ENCODE measurements around the gene PTPRN2. TPM values are rescaled to one million over a fixed set of nuclear protein-coding genes. Genes with fewer than 3 reads are reported as not detected.

Gene PTPRN2
- total RNA-seq, 1 experiment from 2014 or later: 1.7 TPM

- Histone ChIP-seq H3K27me3 (ENCODE audit: low read length) (no peaks in the 10 kb centered on the region), H3K4me1 (ENCODE audit: low read length) (no peaks in the 10 kb centered on the region), H3K4me2 (ENCODE audit: low read depth, low read length, poor library complexity, severe bottlenecking) (no peak overlapping the region), H2AFZ (ENCODE audit: low read length) (no peak overlapping the region), H3K4me3 (ENCODE audit: low read length) (no peak overlapping the region), H4K20me1 (ENCODE audit: insufficient read depth, low read depth, low read length) (no peaks in the 10 kb centered on the region), H3K27ac (ENCODE audit: low read length) (no peak overlapping the region), H3K36me3 (ENCODE audit: insufficient read depth, low read length) (no peaks in the 10 kb centered on the region), H3K9me3 (ENCODE audit: low read length) (no peaks in the 10 kb centered on the region), H3K9me2 (replicated peaks; ENCODE audit: insufficient read depth, low read length) (no peaks in the 10 kb centered on the region), H3K79me2 (ENCODE audit: low read length) (no peaks in the 10 kb centered on the region), H3K9ac (ENCODE audit: low read length) (no peak overlapping the region)
- no peak for DNase-seq
Measured at GRCh38 chr7:157857578-157858075, 730.0 kb downstream of the PTPRN2 start.

- Histone ChIP-seq H3K27me3 (ENCODE audit: low read length) (no peaks in the 10 kb centered on the region), H3K27ac (ENCODE audit: low read length) (no peak overlapping the region), H3K4me2 (ENCODE audit: low read depth, low read length, poor library complexity, severe bottlenecking) (no peak overlapping the region), H3K4me1 (ENCODE audit: low read length) (no peaks in the 10 kb centered on the region), H3K9me2 (replicated peaks; ENCODE audit: insufficient read depth, low read length) (no peaks in the 10 kb centered on the region), H2AFZ (ENCODE audit: low read length) (no peak overlapping the region), H3K36me3 (ENCODE audit: insufficient read depth, low read length) (no peaks in the 10 kb centered on the region), H3K4me3 (ENCODE audit: low read length) (no peak overlapping the region), H3K9me3 (ENCODE audit: low read length) (no peaks in the 10 kb centered on the region), H4K20me1 (ENCODE audit: insufficient read depth, low read depth, low read length) (no peaks in the 10 kb centered on the region), H3K79me2 (ENCODE audit: low read length) (no peaks in the 10 kb centered on the region), H3K9ac (ENCODE audit: low read length) (no peak overlapping the region)
- DNase-seq: no peak
Measured at GRCh38 chr7:157856873-157857577, 730.6 kb downstream of the PTPRN2 start.

- H3K9me2 ChIP-seq (replicated peaks; ENCODE audit: insufficient read depth, low read length): no peaks in the 10 kb centered on the region
- no peaks in the 10 kb centered on the region for H3K27me3 ChIP-seq (ENCODE audit: low read length)
- H3K9ac ChIP-seq (ENCODE audit: low read length): no peak overlapping the region
Measured at GRCh38 chr7:157855452-157856213, 732.0 kb downstream of the PTPRN2 start.

GRCh38 chr7:157855016-157855415 lies 732.6 kb downstream of the PTPRN2 start:
- H3K36me3 ChIP-seq (ENCODE audit: insufficient read depth, low read length): no peaks in the 10 kb centered on the region
- no peak overlapping the region for H3K4me3 ChIP-seq (ENCODE audit: low read length)
- no peak for DNase-seq
- H4K20me1 ChIP-seq (ENCODE audit: insufficient read depth, low read depth, low read length): no peaks in the 10 kb centered on the region
- H3K9me3 ChIP-seq (ENCODE audit: low read length): no peaks in the 10 kb centered on the region
- H3K9me2 ChIP-seq (replicated peaks; ENCODE audit: insufficient read depth, low read length): no peaks in the 10 kb centered on the region
- no peaks in the 10 kb centered on the region for H3K4me1 ChIP-seq (ENCODE audit: low read length)
- H2AFZ ChIP-seq (ENCODE audit: low read length): no peak overlapping the region
- H3K27me3 ChIP-seq (ENCODE audit: low read length): no peaks in the 10 kb centered on the region
- no peak overlapping the region for H3K27ac ChIP-seq (ENCODE audit: low read length)
- no peak overlapping the region for H3K9ac ChIP-seq (ENCODE audit: low read length)
- no peak overlapping the region for H3K4me2 ChIP-seq (ENCODE audit: low read depth, low read length, poor library complexity, severe bottlenecking)
- H3K79me2 ChIP-seq (ENCODE audit: low read length): no peaks in the 10 kb centered on the region

More at GRCh38 chr7:157855452-157856213, 732.0 kb downstream of the PTPRN2 start:
- no peaks in the 10 kb centered on the region for H3K4me1 ChIP-seq (ENCODE audit: low read length)
- H3K4me2 ChIP-seq (ENCODE audit: low read depth, low read length, poor library complexity, severe bottlenecking): no peak overlapping the region
- no peak overlapping the region for H3K27ac ChIP-seq (ENCODE audit: low read length)
- no peak overlapping the region for H3K4me3 ChIP-seq (ENCODE audit: low read length)
- no peaks in the 10 kb centered on the region for H3K36me3 ChIP-seq (ENCODE audit: insufficient read depth, low read length)
- DNase-seq: no peak
- H4K20me1 ChIP-seq (ENCODE audit: insufficient read depth, low read depth, low read length): no peaks in the 10 kb centered on the region
- H3K9me3 ChIP-seq (ENCODE audit: low read length): no peaks in the 10 kb centered on the region
- no peaks in the 10 kb centered on the region for H3K79me2 ChIP-seq (ENCODE audit: low read length)
- H2AFZ ChIP-seq (ENCODE audit: low read length): no peak overlapping the region

GRCh38 chr7:157854066-157854891 lies 733.3 kb downstream of the PTPRN2 start:
- no peak overlapping the region for H2AFZ ChIP-seq (ENCODE audit: low read length)
- no peaks in the 10 kb centered on the region for H3K9me2 ChIP-seq (replicated peaks; ENCODE audit: insufficient read depth, low read length)
- no peak overlapping the region for H3K9ac ChIP-seq (ENCODE audit: low read length)

GRCh38 chr7:157853789-157854065 lies 733.9 kb downstream of the PTPRN2 start:
- Histone ChIP-seq H3K27me3 (ENCODE audit: low read length) (no peaks in the 10 kb centered on the region), H3K4me1 (ENCODE audit: low read length) (no peaks in the 10 kb centered on the region), H4K20me1 (ENCODE audit: insufficient read depth, low read depth, low read length) (no peaks in the 10 kb centered on the region), H3K9me3 (ENCODE audit: low read length) (no peaks in the 10 kb centered on the region), H2AFZ (ENCODE audit: low read length) (no peak overlapping the region), H3K9me2 (replicated peaks; ENCODE audit: insufficient read depth, low read length) (no peaks in the 10 kb centered on the region), H3K9ac (ENCODE audit: low read length) (no peak overlapping the region), H3K4me3 (ENCODE audit: low read length) (no peak overlapping the region), H3K79me2 (ENCODE audit: low read length) (no peaks in the 10 kb centered on the region), H3K36me3 (ENCODE audit: insufficient read depth, low read length) (no peaks in the 10 kb centered on the region), H3K4me2 (ENCODE audit: low read depth, low read length, poor library complexity, severe bottlenecking) (no peak overlapping the region), H3K27ac (ENCODE audit: low read length) (no peak overlapping the region)
- no peak for DNase-seq

More at GRCh38 chr7:157854066-157854891, 733.3 kb downstream of the PTPRN2 start:
- Histone ChIP-seq H3K4me1 (ENCODE audit: low read length) (no peaks in the 10 kb centered on the region), H3K36me3 (ENCODE audit: insufficient read depth, low read length) (no peaks in the 10 kb centered on the region), H3K9me3 (ENCODE audit: low read length) (no peaks in the 10 kb centered on the region), H4K20me1 (ENCODE audit: insufficient read depth, low read depth, low read length) (no peaks in the 10 kb centered on the region), H3K4me3 (ENCODE audit: low read length) (no peak overlapping the region), H3K79me2 (ENCODE audit: low read length) (no peaks in the 10 kb centered on the region), H3K27ac (ENCODE audit: low read length) (no peak overlapping the region), H3K27me3 (ENCODE audit: low read length) (no peaks in the 10 kb centered on the region), H3K4me2 (ENCODE audit: low read depth, low read length, poor library complexity, severe bottlenecking) (no peak overlapping the region)
- DNase-seq: no peak

GRCh38 chr7:157853076-157853788 lies 734.4 kb downstream of the PTPRN2 start:
- Histone ChIP-seq H3K27ac (ENCODE audit: low read length) (no peak overlapping the region), H3K9me3 (ENCODE audit: low read length) (no peaks in the 10 kb centered on the region), H3K9me2 (replicated peaks; ENCODE audit: insufficient read depth, low read length) (no peaks in the 10 kb centered on the region), H4K20me1 (ENCODE audit: insufficient read depth, low read depth, low read length) (no peaks in the 10 kb centered on the region), H2AFZ (ENCODE audit: low read length) (no peak overlapping the region), H3K4me1 (ENCODE audit: low read length) (no peaks in the 10 kb centered on the region), H3K79me2 (ENCODE audit: low read length) (no peaks in the 10 kb centered on the region), H3K27me3 (ENCODE audit: low read length) (no peaks in the 10 kb centered on the region), H3K9ac (ENCODE audit: low read length) (no peak overlapping the region), H3K4me2 (ENCODE audit: low read depth, low read length, poor library complexity, severe bottlenecking) (no peak overlapping the region), H3K36me3 (ENCODE audit: insufficient read depth, low read length) (no peaks in the 10 kb centered on the region), H3K4me3 (ENCODE audit: low read length) (no peak overlapping the region)
- DNase-seq: no peak
